DND-41 (cell line): Measurements from ENCODE around the gene DSCAM.

Experiments
- CTCF ChIP-seq: IDR thresholded peaks from 2 replicates; pipeline ENCODE4 v1.5.1; 2012; ENCODE audit warnings: borderline replicate concordance, low read length, moderate library complexity, mild to moderate bottlenecking; ENCODE audit not compliant: poor library complexity, severe bottlenecking; ENCODE audit errors: extremely low read depth
- EZH2 ChIP-seq: IDR thresholded peaks from 3 replicates; pipeline ENCODE4 v1.6.1; 2012; ENCODE audit warnings: borderline replicate concordance, low read depth, mild to moderate bottlenecking, moderate library complexity, low read length, inconsistent platforms; ENCODE audit not compliant: severe bottlenecking

- no peak for TF ChIP-seq CTCF
- no peak for TF ChIP-seq EZH2
These were observed 7.4 kb downstream of the DSCAM start for GRCh38 chr21:40839521-40839920.
